ENCODE results near the gene ACKR3. TPM values are rescaled to one million over a fixed set of nuclear protein-coding genes. Genes with fewer than 3 reads are reported as not detected.

ACKR3 gene
- total RNA-seq (2014; rRNA removed; shearing (Covaris generic)): 1.3 and 1.7 TPM in 2 replicates

DNA sequence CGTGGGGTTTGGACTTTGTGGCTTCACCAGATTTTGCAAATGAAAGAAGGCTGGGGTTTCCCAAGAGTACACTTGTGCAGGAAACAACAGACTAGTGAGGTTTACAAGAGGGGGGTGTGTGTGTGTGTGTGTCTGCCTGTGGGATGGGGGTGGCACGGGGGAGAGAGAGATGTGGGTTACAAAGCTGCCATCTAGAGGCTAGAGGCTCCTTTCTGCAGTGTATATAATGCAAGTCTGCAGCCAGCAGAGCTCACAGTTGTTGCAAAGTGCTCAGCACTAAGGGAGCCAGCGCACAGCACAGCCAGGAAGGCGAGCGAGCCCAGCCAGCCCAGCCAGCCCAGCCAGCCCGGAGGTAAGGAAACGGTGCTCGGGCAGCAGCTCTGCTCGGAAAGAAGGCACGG, at the start of gene ACKR3:
ACKR3 (plus strand) TSS at position 253 of the 401 bp plus-strand sequence. CDS start 10,641 bp downstream, outside the sequence.
- DNase-seq (ENCODE audit: low spot score): peak; percentile 67

GRCh38 chr2:236521556-236521955, 48.1 kb upstream of the ACKR3 start:
- DNase-seq (ENCODE audit: low spot score): no peak

DNA sequence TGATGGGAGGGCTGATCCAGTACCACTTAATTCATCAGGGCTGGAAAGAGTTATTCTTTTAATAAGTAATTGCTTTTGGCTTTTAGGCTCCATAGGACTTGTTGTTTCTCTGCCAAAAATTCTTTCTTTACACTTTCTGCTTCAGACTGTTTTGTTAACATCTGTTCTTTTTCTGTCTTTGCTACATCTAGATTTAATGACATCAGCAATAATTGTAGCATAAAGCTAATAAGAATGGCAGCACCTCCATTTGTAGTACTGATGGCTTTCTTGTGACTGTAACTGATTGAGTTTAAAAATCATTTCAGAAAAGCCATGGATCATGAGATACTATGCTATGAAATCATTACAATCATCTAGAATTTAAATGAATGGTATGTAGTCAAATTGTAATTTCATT, 46.4 kb upstream of the ACKR3 start:
- no peak for DNase-seq (ENCODE audit: low spot score)

GRCh38 chr2:236525411-236525997, 44.1 kb upstream of the ACKR3 start:
- no peak for DNase-seq (ENCODE audit: low spot score)

- no peak for DNase-seq (ENCODE audit: low spot score)
These were observed 43.0 kb upstream of the ACKR3 start for GRCh38 chr2:236526455-236527158.

GRCh38 chr2:236527159-236527630, 42.4 kb upstream of the ACKR3 start:
- no peak for DNase-seq (ENCODE audit: low spot score)

- DNase-seq (ENCODE audit: low spot score): no peak
These were observed 40.0 kb upstream of the ACKR3 start for GRCh38 chr2:236529606-236530005.

DNA sequence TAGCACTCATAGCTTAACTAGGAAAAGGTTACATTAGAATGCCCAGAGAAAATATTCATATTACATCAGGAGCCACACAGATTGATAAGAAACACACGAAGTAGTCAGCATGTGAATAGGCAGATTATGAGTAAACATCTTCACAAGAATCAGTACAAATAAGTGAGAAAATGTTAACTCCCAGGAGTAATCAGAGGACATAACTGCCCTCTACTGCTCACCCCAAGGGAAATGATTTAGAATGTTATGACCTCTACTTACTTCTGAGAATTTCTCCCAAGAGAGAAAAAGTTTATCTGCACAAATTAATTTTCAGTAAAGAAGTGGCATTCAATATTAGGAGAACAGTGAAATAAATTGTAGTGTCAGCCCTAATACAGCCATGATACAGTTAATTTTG, 39.1 kb upstream of the ACKR3 start:
- no peak for DNase-seq (ENCODE audit: low spot score)

- no peak for DNase-seq (ENCODE audit: low spot score)
These were observed 38.4 kb upstream of the ACKR3 start for GRCh38 chr2:236531195-236531594.

GRCh38 chr2:236531996-236532395, 37.6 kb upstream of the ACKR3 start:
- DNase-seq (ENCODE audit: low spot score): no peak

- DNase-seq (ENCODE audit: low spot score): no peak
These were observed 36.3 kb upstream of the ACKR3 start for GRCh38 chr2:236533343-236533742.

DNA sequence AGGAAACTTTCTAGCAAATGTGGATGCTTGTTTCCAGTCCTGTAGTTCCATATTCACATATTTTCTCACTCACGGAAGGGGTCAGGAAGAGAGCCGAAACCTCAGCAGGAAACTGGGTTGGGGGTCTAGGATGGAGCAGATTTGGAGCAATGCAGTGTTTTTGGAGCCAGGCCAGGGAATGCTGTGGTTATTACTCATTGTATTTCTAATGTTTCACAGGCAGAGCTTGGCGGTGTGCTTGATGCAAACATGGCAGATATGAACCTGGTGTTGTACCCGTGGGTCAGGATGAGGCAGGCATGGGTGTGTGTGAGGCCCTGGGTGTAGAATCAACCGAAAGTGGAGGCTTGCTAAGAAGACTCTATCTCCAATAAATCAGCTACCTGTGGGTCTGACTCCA, 34.6 kb upstream of the ACKR3 start:
- peak; percentile 89 for DNase-seq (ENCODE audit: low spot score)

DNA sequence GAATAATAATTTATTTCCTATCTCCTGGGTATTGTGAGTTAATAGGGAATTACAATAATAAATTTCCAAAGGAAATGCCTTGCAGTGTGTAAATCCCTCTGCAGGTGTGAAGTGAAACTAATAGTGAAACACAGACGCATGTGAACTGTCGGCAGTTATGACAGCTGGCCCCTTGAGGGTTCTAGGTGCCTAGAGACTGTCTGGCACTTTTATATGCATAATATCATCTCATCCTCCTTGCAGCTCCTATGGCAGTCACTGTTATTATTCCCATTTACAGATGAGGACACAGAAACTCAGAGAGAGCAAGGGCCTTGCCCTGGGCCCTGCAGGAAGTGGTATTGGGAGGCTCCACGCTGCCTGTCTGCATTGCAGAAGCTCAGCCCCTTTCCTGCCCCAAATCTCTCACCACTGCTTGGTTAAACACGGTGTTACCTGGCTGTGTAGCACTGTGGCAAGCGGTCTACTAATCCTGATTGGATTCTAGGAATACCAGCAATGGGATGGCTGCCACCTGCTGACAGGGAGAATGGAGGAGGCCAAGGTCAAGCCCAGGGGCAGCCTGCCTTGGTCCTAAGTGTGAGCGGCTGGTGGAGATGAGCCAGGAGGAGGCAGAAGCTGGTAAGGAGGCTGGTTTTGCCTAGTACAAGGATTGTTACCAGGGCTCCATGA, 32.8 kb upstream of the ACKR3 start:
- no peak for DNase-seq (ENCODE audit: low spot score)

GRCh38 chr2:236538242-236538641, 31.4 kb upstream of the ACKR3 start:
- DNase-seq (ENCODE audit: low spot score): no peak

DNA sequence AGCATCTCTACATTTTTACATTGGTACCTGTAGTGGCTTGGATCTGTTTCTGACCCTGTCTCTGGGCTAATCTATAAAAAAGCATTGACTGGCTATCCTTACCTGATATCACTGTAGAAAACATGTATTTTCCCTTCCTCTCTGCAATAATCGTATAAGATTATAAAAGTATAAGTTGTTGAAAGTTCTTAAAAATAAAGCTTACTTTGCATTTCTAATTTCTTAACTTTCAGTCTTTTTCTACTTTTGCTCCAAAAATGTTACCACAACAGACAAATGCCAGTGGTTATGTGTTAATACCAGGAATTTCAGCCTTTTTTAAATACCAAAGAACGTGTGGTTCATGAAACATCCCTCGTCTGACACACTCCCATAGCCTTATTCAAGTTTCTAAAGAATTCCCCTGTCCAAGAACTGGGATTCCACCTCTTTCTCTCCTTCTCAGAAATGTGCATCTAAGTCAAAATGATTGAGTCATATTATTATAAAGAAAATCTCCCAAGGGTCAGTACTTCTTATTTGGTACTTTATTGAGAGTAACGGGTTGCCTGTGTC, 28.5 kb upstream of the ACKR3 start:
- DNase-seq (ENCODE audit: low spot score): no peak

- DNase-seq (ENCODE audit: low spot score): no peak
These were observed 25.3 kb upstream of the ACKR3 start for GRCh38 chr2:236544362-236544761.

DNA sequence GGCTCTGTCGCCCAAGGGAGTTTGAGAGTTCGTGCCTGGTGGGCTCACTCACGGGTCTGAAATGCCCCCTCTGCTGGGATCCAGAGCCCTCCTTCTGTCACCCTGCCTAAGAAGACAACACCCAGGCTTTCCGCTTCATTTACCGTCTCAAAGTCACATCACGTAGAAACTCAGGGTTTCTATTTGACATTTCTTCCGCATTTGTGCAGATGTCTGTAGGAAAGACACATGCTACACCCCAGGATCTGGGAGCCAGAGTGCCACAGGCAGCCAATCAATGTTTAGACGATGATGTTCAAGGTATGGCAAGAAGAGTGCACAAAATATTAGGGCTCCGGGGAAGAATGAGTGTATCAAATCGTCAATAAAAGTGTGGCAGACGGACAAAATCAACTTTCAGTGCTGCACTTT, 24.4 kb upstream of the ACKR3 start:
- DNase-seq (ENCODE audit: low spot score): no peak

GRCh38 chr2:236545814-236546480, 23.7 kb upstream of the ACKR3 start:
- no peak for DNase-seq (ENCODE audit: low spot score)

- no peak for DNase-seq (ENCODE audit: low spot score)
These were observed 23.0 kb upstream of the ACKR3 start for GRCh38 chr2:236546561-236547002.

DNA sequence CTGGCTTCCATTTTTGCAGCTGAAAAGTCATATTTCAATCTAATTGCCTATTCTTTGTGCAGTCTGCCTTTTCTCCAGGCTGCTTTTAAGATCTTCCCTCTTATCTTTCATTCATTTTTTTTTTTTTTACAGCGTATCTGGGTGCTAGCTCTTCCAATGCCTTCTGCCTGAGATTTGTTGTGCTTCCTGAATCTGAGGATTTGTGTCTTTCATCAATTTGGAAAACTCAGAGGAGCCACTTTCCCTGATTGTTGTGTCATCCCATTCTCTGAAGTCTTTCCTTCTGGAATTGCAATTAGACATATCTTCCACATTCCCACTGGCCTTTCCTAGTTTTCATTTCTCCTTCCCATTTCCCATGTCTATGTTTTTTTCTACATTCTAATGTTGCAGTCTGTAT, 21.9 kb upstream of the ACKR3 start:
- DNase-seq (ENCODE audit: low spot score): no peak

DNA sequence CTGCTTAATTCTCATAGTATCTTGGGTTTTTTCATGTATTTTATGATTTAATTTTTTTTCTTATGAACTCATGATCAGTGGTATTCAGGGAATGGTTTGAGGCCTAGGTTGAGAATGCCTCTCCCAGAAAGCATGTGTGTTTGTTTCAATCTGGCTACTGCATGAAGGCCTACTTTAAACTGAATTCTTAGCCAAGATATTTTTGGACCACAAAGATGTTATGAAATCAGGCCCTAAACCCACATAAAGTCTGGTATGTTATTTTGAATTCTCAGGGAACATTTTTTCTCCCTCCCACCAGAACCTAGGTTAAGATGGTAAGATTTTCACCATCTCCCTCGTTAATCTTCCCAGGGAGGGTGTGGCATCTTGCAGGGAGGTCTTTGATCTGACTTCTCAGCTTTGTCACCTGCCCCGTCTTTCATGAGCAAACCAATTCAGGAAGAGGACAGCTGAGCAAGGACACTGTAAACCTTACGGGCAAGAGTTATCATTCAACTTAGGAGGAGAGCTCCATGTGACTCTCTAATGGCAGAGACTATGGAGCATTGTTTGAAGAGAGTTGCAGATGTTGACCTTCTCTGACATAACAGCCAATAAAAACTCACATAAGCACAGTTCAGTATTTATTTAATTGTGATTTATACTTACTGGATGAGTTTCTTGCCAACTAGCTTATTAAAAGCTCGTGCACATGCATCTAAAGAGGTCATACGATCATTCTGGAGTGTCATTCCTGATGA, 21.3 kb upstream of the ACKR3 start:
- DNase-seq (ENCODE audit: low spot score): no peak

Data from A172 (cell line).